Femur (tissue), 1 donor: ENCODE measurements around the gene FUT8.
"Not testable (repeated sequence)": the region's sequence is repeated elsewhere in the genome, so short reads cannot be mapped to it uniquely, and the experiment has no call there.

Experiments
- DNase-seq: peaks from one replicate; pipeline ENCODE4 v3.0.0-alpha.2; 2017

Gene FUT8

GRCh38 chr14:65419593-65420252 is 7.2 kb downstream of the FUT8 start:
- no peak for DNase-seq

- DNase-seq = no peak
These were observed 8.9 kb downstream of the FUT8 start for GRCh38 chr14:65421201-65421981.

GRCh38 chr14:65422088-65422834 is 9.7 kb downstream of the FUT8 start:
- DNase-seq = no peak

- DNase-seq = no peak
These were observed 11.5 kb downstream of the FUT8 start for GRCh38 chr14:65423982-65424381.

GRCh38 chr14:65424531-65424930 is 12.0 kb downstream of the FUT8 start:
- no peak for DNase-seq

- DNase-seq = no peak
These were observed 13.4 kb downstream of the FUT8 start for GRCh38 chr14:65425885-65426284.

- not testable (repeated sequence) for DNase-seq
These were observed 14.4 kb downstream of the FUT8 start for GRCh38 chr14:65426902-65427301.

GRCh38 chr14:65428691-65429090 is 16.2 kb downstream of the FUT8 start:
- DNase-seq = no peak

GRCh38 chr14:65429757-65430156 is 17.2 kb downstream of the FUT8 start:
- DNase-seq = no peak

GRCh38 chr14:65431245-65431644 is 18.7 kb downstream of the FUT8 start:
- DNase-seq = no peak

GRCh38 chr14:65431951-65432350 is 19.4 kb downstream of the FUT8 start:
- DNase-seq = no peak

- DNase-seq = no peak
These were observed 19.9 kb downstream of the FUT8 start for GRCh38 chr14:65432361-65432948.

- no peak for DNase-seq
These were observed 20.6 kb downstream of the FUT8 start for GRCh38 chr14:65433157-65433556.

- no peak for DNase-seq
These were observed 21.1 kb downstream of the FUT8 start for GRCh38 chr14:65433646-65434045.

GRCh38 chr14:65434216-65434850 is 21.8 kb downstream of the FUT8 start:
- DNase-seq = no peak

GRCh38 chr14:65438266-65438933 is 25.9 kb downstream of the FUT8 start:
- DNase-seq = no peak

- DNase-seq = no peak
These were observed 26.6 kb downstream of the FUT8 start for GRCh38 chr14:65439117-65439516.

- DNase-seq = no peak
These were observed 27.7 kb downstream of the FUT8 start for GRCh38 chr14:65440230-65440629.

GRCh38 chr14:65444230-65444629 is 31.7 kb downstream of the FUT8 start:
- DNase-seq = no peak

- DNase-seq = no peak
These were observed 33.6 kb downstream of the FUT8 start for GRCh38 chr14:65446159-65446558.

GRCh38 chr14:65449647-65450046 is 37.1 kb downstream of the FUT8 start:
- no peak for DNase-seq

- DNase-seq = no peak
These were observed 41.4 kb downstream of the FUT8 start for GRCh38 chr14:65453807-65454480.
